ENCODE measurements around the gene LCOR. TPM values are rescaled to one million over a fixed set of nuclear protein-coding genes. Genes with fewer than 3 reads are reported as not detected.

LCOR gene
- total and polyA plus RNA-seq, 2 of the 13 experiments (the other 11 are each of a cell fraction or from before 2014, with no cell fraction given) = 12.4 to 23.7 TPM

DNA sequence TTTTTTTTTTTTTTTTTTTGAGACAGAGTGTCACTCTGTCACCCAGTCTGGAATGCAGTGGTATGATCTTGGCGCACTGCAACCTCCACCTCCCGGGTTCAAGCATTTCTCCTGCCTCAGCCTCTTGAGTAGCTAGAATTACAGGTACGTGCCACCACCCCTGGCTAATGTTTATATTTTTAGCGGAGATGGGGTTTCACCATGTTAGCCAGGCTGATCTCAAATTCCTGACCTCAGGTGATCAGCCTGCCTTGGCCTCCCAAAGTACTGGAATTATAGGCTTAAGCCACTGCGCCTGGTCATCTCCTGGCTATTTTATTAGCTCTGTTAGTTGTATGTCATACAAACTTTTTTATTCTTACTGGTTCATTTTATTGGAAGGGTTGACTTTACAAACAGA, 103.0 kb downstream of the LCOR start:
- no peaks in the 10 kb centered on the region for H3K4me1 ChIP-seq (ENCODE audit: insufficient read depth, low read length)

More for the DNA sequence above, 103.0 kb downstream of the LCOR start:
- intact Hi-C loops (cut with micrococcal nuclease; ENCODE audit: unreplicated experiment) = no loop called here
- H3K9ac ChIP-seq (ENCODE audit: insufficient read depth, low read depth, low read length) = no peak overlapping the region
- no peak overlapping the region for H3K27ac ChIP-seq (ENCODE audit: extremely low read length, insufficient read depth, low read length)
- in situ Hi-C loops (cut with HindIII; ENCODE audit: extremely low pct_ligation_motif_present, low pct_unique_long_range_greater_than_20kb) = no loop called here
- H2AFZ ChIP-seq (ENCODE audit: low read length) = no peak overlapping the region
- H3K4me2 ChIP-seq (ENCODE audit: low read depth, low read length) = no peak overlapping the region
- 97% methylated on average over 5 of the region's 5 CpGs for WGBS (ENCODE audit: low lambda C conversion rate)
- no peak overlapping the region for H3K4me3 ChIP-seq (replicated peaks in 1 of 3; ENCODE audit: insufficient read depth in 1 of 3, low read depth in 2 of 3, low read length in 3 of 3)
- no peaks in the 10 kb centered on the region for H3K27me3 ChIP-seq (ENCODE audit: control insufficient read depth in 1 of 2, insufficient read depth in 2 of 2, low read length in 2 of 2)
- no peak for FAIRE-seq
- peaks cover 10% of the 10 kb centered on the region for H3K79me2 ChIP-seq (ENCODE audit: insufficient read depth, low read length)
- TF ChIP-seq ZFYVE20 (CRISPR knock-in tag; IDR thresholded peaks at IDR 0.05; ENCODE audit: borderline replicate concordance, low read depth) = no peak
- TF ChIP-seq, protein P1, sequence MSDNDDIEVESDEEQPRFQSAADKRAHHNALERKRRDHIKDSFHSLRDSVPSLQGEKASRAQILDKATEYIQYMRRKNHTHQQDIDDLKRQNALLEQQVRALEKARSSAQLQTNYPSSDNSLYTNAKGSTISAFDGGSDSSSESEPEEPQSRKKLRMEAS (IDR thresholded peaks at IDR 0.05) = no peak
- TF ChIP-seq MAFF (IDR thresholded peaks at IDR 0.05; ENCODE audit: low read depth, low read length) = no peak
- TF ChIP-seq SYNCRIP (IDR thresholded peaks at IDR 0.05; ENCODE audit: insufficient read depth, low read depth, low read length) = no peak
- no peak for TF ChIP-seq HOXA7 (CRISPR knock-in tag; IDR thresholded peaks at IDR 0.05)
- TF ChIP-seq HOXD1 (CRISPR knock-in tag; IDR thresholded peaks at IDR 0.05) = no peak
- TF ChIP-seq ZNF747 (CRISPR knock-in tag; IDR thresholded peaks at IDR 0.05; ENCODE audit: borderline replicate concordance) = no peak
- TF ChIP-seq HMG20A (CRISPR knock-in tag; IDR thresholded peaks at IDR 0.05; ENCODE audit: borderline replicate concordance) = no peak
- TF ChIP-seq MIXL1 (CRISPR knock-in tag; IDR thresholded peaks at IDR 0.05) = no peak
- no peak for TF ChIP-seq FOXM1 (CRISPR knock-in tag; IDR thresholded peaks at IDR 0.05)
- no peak for TF ChIP-seq HIC2 (CRISPR knock-in tag; IDR thresholded peaks at IDR 0.05; ENCODE audit: low read depth)
- no peak for TF ChIP-seq NFYB (CRISPR knock-in tag; IDR thresholded peaks at IDR 0.05)
- TF ChIP-seq ZNF850 (CRISPR knock-in tag; conservative IDR thresholded peaks at IDR 0.05) = no peak
- POLR2A ChIA-PET = no interaction called here
- no peaks in the 10 kb centered on the region for H3K9me3 ChIP-seq (ENCODE audit: low read length)
- H4K20me1 ChIP-seq (ENCODE audit: insufficient read depth, low read length) = no peaks in the 10 kb centered on the region
- CTCF ChIA-PET (ENCODE audit: low intra/inter-chr PET ratio, low total read pairs) = no interaction called here
- peaks cover 7 to 9% of the 10 kb centered on the region in 2 experiments; a peak in 4 of 5 replicates for H3K36me3 ChIP-seq (replicated peaks in 1 of 2; ENCODE audit: control insufficient read depth in 1 of 2, insufficient read depth in 2 of 2, low read length in 2 of 2)
- no TSS peak for BruUV-seq (replicated peaks)
- ATAC-seq = no peak
- DNase-seq (ENCODE audit: low spot score) = no peak
